SU-DHL-6 (cell line): ENCODE results near the gene AGAP1.

Source experiments
- CTCF ChIP-seq: fragments of 200-600 bp; sonication (generic); IDR thresholded peaks from one replicate; pipeline ENCODE4 v1.5.1; 2017; ENCODE audit warnings: antibody characterized with exemption, mild to moderate bottlenecking, low read length, moderate library complexity; ENCODE audit not compliant: insufficient read depth, poor library complexity, severe bottlenecking
- EZH2phosphoT487 ChIP-seq: fragments of 200-600 bp; sonication (generic), shearing (Covaris generic); conservative IDR thresholded peaks from 2 replicates; pipeline ENCODE4 v1.6.1; 2018; ENCODE audit warnings: mild to moderate bottlenecking, antibody characterized with exemption, low read length, moderate library complexity, mixed read lengths

- TF ChIP-seq CTCF (no peak), EZH2phosphoT487 (no peak)
Measured at GRCh38 chr2:235539773-235540172, 45.9 kb downstream of the AGAP1 start.
